AG04449 (cell line): ENCODE results near the gene SSH3.

Source experiments
- CTCF ChIA-PET: fragments of 350-600 bp; formaldehyde crosslinking; extraction: SDS; loops from one replicate; lab custom pipeline; 2021; ENCODE audit warnings: antibody characterized with exemption; lab: Yijun Ruan, JAX
- POLR2A ChIA-PET: fragments of 400-600, 350-600 bp; formaldehyde crosslinking; extraction: SDS; loops from one replicate; lab custom pipeline; 2020; ENCODE audit warnings: antibody characterized with exemption, inconsistent platforms; lab: Yijun Ruan, JAX
- DNase-seq: peaks from one replicate; pipeline ENCODE4 v3.0.0-alpha.2; 2010; ENCODE audit warnings: low read depth, low spot score
- H3K4me3 ChIP-seq: 2 replicates; pipeline ENCODE4 v1.5.1; 2011; ENCODE audit warnings: low read depth, mild to moderate bottlenecking, control low read depth, low read length
- TF ChIP-seq, protein P1 (sequence below): IDR thresholded peaks from one replicate; pipeline ENCODE4 v1.5.1; 2011; ENCODE audit warnings: mild to moderate bottlenecking, moderate library complexity, low read length, control low read depth, inconsistent platforms; ENCODE audit not compliant: insufficient read depth; ENCODE audit errors: missing control alignments

Gene SSH3

GRCh38 chr11:67320691-67321090 is 17.4 kb downstream of the SSH3 start:
- TF ChIP-seq, protein P1, sequence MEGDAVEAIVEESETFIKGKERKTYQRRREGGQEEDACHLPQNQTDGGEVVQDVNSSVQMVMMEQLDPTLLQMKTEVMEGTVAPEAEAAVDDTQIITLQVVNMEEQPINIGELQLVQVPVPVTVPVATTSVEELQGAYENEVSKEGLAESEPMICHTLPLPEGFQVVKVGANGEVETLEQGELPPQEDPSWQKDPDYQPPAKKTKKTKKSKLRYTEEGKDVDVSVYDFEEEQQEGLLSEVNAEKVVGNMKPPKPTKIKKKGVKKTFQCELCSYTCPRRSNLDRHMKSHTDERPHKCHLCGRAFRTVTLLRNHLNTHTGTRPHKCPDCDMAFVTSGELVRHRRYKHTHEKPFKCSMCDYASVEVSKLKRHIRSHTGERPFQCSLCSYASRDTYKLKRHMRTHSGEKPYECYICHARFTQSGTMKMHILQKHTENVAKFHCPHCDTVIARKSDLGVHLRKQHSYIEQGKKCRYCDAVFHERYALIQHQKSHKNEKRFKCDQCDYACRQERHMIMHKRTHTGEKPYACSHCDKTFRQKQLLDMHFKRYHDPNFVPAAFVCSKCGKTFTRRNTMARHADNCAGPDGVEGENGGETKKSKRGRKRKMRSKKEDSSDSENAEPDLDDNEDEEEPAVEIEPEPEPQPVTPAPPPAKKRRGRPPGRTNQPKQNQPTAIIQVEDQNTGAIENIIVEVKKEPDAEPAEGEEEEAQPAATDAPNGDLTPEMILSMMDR: no peak
- ChIA-PET CTCF (interaction anchor here (0.6 to 12.2 kb wide), 12 partner anchors 10 to 239 kb away, joined by 3 to 295 read pairs (median 7); partner anchors contain the start of genes GRK2 and POLD4), POLR2A (no interaction called here)
- no peak for DNase-seq
- no peak overlapping the region for H3K4me3 ChIP-seq

DNA sequence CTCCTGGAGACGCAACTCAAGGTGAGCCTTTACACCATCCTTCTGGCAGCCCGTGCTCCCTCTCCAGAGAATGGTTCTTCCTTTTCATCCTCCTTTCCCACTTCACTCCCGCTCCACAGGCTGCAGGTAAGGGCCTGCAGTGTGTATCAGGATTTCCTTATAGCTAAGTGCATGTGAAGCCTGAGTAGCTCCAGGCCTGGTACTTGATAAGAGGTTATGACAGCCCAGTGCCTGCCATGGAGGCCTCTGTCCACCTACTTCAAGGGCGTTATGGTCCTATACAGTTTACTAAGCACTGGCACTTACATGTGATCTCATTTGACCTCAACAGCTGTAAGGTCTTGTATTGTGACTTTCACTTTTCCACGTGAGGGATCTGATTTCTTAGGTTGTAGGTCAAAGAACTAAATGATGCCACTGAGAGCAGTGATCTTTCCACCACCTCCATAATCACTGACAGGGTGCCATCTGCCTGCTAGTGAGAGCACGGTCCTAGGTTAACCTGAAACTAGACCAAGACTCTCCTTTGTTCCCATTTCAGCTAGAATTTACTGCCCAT is 18.1 kb downstream of the SSH3 start:
- POLR2A ChIA-PET: no interaction called here
- H3K4me3 ChIP-seq: no peak overlapping the region
- DNase-seq: no peak
- CTCF ChIA-PET: interaction anchor here (0.6 to 12.2 kb wide), 9 partner anchors 10 to 61 kb away, joined by 3 to 295 read pairs (median 12); partner anchors contain the start of genes GRK2 and POLD4
- TF ChIP-seq, protein P1: no peak

DNA sequence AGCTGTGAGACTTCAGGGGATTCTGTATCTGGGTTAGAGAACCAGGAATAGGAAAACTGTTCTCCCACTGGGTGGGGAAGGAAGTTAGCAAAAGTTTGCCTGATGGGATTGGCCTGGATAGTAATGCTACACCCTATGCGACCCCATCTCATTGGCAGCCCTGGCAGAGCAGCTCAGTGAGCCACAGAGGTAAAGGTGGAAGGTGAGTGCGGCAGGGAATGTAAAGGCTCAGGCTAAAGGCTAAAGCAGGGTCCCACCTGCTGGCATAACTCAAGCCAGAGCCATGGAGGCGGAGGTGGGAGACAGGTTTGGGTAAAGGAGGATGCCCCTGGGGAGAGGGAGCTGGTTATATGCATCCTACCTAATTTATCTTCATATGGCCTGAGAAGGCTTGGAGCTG is 18.7 kb downstream of the SSH3 start:
- H3K4me3 ChIP-seq: no peak overlapping the region
- TF ChIP-seq, protein P1: no peak
- ChIA-PET CTCF (interaction anchor here (2.2 to 12.2 kb wide), 6 partner anchors 9 to 60 kb away, joined by 9 to 295 read pairs (median 49); partner anchors contain the start of genes GRK2 and POLD4), POLR2A (no interaction called here)
- DNase-seq: no peak

DNA sequence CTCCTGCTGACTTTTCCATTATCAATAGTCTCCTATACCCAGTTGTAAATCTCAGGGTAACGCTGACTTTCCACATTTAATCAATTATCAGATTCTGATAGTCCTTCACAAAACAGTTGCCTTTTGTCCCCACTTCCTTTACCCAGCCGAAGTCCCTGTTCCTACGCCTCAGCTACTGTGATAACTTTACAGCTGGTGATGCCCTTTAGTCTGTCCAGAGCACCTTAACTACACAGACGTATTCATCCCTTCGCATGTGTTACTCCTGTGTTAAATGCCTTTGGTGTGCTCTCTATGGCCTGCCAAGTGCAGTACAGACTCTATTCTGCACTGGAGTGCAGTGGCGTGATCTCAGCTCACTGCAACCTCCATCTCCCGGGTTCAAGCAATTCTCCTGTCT is 20.2 kb downstream of the SSH3 start:
- no peak overlapping the region for H3K4me3 ChIP-seq
- CTCF ChIA-PET: interaction anchor here (1.1 to 12.2 kb wide), 6 partner anchors 22 to 241 kb away, joined by 3 to 295 read pairs (median 49); partner anchors contain the start of genes GRK2 and POLD4
- POLR2A ChIA-PET: no interaction called here
- TF ChIP-seq, protein P1: no peak
- no peak for DNase-seq

DNA sequence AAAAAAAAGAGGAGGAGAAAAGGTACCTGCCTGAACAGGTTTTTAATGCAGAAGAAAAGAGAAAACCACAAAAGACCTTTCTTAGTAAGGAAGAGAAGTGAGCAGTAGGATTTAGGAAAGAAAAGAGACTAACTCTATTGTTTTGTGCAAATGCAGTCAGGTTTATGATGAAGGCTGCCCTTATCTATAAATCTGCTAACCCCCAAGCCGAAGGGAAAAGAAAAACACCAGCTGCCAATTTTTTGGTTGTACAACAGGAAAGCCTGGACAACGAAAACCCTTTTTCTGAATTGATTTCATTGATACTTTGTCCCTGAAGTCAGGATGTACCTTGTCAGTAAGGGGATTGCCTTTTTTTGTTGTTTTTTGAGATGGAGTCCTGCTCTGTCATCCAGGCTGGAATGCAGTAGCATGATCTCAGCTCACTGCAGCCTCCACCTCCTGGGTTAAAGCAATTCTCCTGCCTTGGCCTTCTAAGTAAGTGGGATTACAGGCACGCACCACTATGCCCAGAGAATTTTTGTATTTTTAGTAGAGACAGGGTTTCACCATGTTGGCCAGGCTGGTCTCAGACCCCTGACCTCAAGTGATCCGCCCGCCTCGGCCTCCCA is 28.9 kb downstream of the SSH3 start:
- ChIA-PET POLR2A (no interaction called here), CTCF (interaction anchor here (1.3 to 18.9 kb wide), 8 partner anchors 11 to 70 kb away, joined by 3 to 224 read pairs (median 8); partner anchors contain the start of gene POLD4)
- DNase-seq: no peak
- H3K4me3 ChIP-seq: no peak overlapping the region
- TF ChIP-seq, protein P1: no peak

- TF ChIP-seq, protein P1: no peak
- POLR2A ChIA-PET: no interaction called here
- DNase-seq: no peak
- CTCF ChIA-PET: interaction anchor here (1.3 to 18.9 kb wide), 4 partner anchors 9 to 47 kb away, joined by 5 to 310 read pairs (median 128); partner anchors contain the start of genes POLD4 and RAD9A
- no peak overlapping the region for H3K4me3 ChIP-seq
Observed at GRCh38 chr11:67337257-67337656, 33.9 kb downstream of the SSH3 start.
